Central memory CD4-positive, alpha-beta T cell (primary cell): ENCODE results near the gene ZNF133.
"Not testable (repeated sequence)": the region's sequence is repeated elsewhere in the genome, so short reads cannot be mapped to it uniquely, and the experiment has no call there.

Experiments
- DNase-seq: peaks from one replicate; pipeline ENCODE4 v3.0.0; 2022

Gene ZNF133

DNA sequence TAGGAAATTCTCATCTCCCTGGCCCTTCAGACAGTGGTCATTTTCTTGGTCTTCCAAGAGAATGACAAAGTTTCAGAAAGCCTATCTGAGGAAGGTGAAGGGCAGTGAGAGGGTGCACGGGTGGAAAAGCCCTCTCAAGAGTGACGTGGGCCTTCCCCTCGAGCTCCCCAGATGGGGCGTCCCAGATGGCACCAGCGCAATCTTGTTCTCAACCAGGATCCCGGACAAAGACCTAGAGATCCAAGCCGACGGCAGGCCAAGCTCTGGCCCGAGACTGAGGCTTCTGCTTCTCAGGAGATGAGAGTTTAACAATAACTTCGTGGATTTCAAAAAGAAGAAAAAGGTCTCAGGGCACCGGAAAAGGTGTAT lies 797 bp upstream of the ZNF133 start:
- DNase-seq: no peak

DNA sequence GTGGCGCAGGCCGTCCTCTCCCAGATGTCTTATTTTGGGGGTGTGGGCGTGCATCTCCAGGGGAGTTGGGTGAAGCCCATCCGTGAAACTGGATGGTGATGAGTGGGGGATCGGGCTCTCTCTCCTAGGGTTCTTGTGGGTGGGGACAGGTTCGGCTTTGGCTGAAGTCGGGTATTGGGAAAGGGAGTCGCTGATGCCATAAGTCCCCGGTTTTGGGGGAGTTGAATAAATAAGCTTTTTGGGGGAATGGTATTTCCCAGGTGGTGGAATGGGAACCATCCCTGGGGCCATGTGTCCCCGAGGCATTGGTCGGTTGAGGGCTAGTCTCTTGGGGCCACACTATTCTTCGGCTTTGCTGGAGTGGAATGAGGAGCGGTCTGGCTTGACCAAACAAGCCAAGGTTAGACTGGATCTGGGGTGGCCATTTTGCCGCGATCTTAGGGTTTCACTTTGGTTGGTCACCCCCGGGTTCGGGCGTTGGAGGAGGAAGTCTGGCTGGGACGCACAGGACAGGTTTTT lies 481 bp downstream of the ZNF133 start:
- DNase-seq: no peak

DNA sequence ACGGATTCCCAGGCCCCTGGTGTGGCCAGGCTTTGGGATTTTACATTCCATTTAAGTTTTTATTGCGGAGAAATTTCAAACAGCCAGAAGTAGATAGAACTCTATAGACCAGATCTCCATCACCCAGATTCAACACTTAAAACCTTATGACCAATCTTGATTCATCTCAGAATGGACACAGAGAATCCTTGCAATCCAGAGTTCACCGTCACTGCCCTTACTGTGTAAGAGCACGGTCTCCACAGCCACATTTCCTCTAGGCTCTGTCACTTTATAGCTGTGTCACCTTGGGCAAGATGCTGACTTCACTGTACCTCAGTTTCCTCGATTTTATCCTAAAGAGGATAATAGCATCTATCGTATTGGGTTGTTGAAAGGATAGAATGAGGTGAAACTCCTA lies 979 bp downstream of the ZNF133 start:
- DNase-seq: no peak

DNA sequence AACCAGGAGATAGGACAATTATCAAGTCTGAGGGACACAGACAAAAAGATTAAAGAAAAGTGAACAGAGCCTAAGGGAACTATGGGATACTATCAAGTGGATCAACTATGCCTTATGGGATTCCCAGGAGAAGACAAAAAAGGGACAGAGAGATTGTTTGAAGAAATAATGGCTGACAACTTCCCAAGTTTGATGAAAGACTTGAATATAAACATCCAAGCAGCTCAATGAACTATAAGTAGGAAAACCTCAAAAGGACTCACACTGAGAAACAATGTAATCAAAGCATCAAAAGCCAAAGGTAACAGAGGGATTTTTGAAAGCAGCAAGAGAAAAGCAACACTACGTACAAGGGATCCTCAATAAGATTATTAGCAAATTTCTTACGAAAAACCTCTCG lies 11.0 kb downstream of the ZNF133 start:
- DNase-seq: no peak

DNA sequence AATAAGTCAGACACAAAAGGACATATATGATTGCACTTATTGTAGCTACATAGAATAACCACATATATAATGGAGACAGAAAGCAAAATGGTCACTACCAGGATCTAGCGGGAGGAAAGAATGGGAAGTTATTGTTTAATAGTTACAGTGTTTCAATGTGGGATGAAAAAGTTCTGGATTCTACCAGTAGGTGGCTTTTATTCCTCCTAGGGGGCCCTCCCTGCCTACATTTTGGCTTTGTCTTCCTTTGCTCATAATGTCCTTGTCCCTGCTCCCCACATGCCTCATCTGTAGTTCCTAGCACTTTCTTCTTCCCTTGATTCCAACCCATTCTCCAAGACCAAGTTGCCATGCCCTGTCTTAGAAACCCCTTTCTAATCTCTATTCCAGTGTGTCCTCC lies 16.3 kb downstream of the ZNF133 start:
- DNase-seq: no peak

DNA sequence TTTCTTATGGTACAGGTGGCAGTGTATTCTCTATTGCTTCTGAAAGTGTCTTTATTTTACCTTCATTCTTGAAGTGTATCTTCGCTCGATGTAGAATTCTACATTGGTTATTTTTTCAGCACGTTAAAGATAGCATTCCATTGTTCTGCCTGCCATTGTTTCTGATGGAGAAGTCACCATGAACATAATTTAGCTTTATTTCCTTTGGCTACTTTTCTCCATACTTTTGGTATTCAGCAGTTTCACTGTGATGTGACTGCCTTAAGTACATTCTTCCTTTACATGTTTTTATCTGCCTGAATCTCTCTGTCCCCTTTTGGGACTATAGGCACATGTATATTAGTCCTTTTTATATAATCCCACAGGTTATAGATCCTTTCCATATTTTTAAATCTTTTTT lies 19.0 kb downstream of the ZNF133 start:
- DNase-seq: no peak

DNA sequence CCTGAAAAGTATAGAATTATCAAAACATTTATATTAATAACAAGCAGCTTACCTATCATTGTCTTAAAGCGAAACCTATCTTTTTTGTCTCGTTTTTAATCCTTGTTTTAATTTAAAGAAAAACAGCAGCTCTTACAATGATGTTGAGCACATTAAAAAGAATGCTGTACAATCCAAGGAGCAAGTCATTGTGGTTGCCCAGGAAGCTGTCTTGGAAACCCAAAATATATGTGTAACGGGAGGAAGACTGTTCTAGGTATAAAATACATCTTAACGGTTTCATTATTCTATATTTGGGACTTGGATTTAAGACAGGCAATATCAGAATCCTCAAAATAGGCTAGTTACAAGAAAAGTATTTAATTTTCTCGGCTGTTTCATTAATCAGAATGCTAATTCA lies 21.7 kb downstream of the ZNF133 start:
- DNase-seq: no peak

DNA sequence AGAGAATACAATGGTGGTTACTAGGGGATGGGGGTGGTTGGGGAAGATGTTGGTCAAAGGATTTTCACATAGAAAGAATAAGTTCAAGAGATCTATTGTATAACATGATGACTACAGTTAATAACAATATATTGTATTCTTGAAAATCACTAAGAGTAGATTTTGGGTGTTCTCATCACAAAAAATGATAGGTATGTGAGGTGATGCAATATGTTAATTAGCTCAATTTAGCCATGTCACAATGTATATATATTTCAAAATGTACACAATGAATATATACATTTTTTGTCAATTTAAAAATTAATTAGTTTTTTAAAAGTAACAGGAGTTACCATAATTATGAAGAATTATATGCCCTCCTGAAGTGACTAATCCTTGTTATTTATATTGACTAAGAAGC lies 22.3 kb downstream of the ZNF133 start:
- DNase-seq: no peak

DNA sequence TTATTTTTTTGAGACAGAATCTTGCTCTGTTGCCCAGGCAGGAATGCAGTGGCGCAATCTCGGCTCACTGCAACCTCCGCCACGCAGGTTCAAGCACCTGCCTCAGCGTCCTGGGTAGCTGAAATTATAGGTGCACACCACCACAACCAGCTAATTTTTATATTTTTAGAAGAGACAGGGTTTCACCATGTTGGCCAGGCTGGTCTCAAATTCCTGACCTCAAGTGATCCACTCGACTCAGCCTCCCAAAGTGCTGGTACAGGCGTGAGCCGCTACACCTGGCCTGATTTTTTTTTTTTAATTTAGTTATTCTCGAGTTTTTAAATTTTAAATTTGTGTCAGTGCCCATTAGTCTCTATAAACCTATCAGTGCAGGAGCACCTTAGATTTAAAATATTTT lies 24.4 kb downstream of the ZNF133 start:
- DNase-seq: no peak

DNA sequence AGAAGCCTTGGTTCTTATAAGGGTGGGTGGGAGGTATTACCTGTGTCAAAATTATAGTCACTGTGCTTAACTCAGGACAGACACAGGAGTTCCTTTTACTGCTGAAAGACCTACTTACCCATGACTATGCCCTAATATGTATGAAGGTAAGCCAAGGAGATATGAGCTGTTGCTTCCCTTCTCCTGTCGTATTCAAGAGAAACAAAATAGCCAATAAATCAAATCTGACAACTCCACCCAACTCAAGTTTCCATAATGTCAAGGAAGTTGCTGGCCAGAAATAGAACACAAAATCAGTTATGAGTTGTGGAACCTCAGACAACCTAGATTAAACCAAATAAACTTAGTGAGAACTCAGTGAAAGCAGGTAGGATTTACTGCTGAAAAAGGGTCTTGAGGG lies 25.1 kb downstream of the ZNF133 start:
- no peak for DNase-seq

DNA sequence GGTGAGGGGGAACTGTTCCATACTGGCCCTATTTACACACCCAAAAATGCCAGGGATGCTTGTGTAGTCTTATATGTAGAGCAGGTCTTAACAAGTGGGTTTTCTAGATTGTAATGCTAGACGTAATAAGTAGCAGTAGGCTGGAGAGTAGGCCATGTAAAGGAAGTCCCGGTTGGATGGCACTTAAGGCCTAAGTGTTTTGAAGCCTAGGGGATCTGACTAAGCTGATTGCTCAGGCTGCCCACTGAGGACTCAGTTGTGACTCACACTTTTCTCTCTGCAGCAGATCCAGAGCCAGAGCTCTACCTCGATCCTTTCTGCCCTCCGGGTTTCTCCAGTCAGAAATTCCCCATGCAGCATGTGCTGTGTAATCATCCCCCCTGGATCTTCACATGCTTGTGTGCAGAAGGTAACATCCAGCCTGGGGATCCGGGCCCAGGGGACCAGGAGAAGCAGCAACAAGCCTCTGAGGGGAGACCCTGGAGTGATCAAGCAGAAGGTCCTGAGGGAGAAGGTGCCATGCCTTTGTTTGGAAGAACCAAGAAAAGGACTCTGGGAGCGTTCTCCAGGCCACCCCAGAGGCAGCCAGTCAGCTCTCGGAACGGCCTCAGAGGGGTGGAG lies 26.6 kb downstream of the ZNF133 start:
- no peak for DNase-seq

DNA sequence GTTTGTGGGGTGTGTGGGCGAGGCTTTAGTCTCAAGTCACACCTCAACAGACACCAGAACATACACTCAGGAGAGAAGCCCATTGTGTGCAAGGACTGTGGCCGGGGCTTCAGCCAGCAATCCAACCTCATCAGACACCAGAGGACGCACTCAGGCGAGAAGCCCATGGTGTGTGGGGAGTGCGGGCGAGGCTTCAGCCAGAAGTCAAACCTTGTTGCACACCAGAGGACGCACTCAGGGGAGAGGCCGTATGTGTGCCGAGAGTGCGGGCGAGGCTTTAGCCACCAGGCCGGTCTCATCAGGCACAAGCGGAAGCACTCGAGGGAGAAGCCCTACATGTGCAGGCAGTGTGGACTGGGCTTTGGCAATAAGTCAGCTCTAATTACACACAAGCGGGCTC lies 27.8 kb downstream of the ZNF133 start:
- no peak for DNase-seq

DNA sequence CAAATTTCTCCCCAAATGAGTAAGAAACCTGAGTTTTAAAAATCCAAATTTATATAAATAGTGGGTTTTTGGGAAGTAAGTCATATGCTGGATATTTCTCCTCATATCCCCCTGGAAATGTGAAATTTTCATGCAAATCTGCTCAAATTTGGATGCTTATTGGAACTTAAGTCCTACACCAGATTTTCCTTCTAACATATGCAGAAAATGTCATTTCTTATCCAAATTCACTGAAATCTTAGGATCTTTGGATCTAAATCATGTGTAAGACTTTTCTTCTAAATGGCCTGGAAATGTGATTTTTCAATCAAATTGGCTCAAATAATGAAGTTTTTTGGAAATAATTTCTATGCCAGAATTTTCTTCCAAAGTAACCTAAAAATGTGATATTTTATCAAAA lies 33.0 kb downstream of the ZNF133 start:
- no peak for DNase-seq

DNA sequence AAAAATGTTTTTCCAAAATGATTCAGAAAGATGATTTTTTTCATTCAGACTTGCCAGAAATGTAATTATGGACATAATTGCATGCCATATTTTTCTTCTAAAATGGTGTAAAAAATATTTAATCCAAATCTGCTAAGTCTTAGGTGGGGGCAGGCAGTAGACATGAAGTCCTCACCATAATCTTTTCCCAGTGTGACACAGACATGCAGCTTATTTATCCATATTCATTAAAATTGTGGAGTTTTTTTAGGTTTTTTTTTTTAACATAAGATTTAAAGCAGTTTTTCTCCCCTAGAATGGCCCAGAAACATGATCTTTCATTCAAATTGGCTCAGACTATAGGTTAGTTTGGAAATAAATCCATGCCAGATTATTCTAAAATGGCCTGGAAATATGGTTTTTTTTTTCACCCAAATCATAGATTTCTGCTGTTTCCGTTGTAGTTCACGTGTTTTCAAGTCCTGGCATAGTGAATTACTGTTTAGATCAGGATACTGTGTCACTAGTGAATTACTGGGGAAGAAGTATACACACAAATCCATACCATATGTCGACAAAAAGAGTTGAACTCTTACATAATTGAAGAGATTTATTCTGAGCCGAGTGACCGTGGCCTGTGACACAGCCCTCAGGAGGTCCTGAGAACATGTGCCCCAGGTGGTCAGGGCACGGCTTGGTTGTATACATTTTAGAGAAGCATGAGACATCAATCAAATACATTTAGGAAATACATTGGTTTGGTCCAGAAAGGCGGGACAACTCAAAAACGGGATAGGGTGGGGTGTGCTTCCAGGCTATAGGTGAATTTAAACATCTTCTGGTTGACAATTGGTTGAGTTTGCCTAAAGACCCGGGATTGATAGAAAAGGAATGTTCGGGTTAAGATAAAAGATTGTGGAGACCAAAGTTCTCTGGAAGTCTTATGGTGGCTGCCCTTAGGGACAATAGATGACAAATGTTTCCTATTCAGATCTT lies 33.9 kb downstream of the ZNF133 start:
- DNase-seq: no peak

DNA sequence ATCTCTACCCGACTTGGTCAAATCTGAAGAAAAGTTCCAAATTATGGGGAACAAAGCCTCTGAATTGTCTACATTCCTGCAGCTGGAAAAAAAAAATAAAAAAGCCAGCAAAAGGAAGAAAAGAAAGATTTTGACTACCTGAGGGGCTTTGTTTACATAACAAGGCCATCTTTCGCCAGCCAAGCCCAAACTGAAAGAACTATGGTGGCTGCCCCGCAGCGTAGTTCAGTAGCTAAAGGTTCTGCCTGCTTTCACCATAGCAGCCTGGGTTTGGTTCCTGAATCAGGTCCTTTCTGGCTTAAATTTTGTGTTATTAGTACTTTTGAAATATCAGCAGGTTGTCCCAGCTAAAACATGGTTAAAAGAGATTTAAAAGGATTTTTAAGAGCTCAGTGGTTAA lies 35.4 kb downstream of the ZNF133 start:
- no peak for DNase-seq

DNA sequence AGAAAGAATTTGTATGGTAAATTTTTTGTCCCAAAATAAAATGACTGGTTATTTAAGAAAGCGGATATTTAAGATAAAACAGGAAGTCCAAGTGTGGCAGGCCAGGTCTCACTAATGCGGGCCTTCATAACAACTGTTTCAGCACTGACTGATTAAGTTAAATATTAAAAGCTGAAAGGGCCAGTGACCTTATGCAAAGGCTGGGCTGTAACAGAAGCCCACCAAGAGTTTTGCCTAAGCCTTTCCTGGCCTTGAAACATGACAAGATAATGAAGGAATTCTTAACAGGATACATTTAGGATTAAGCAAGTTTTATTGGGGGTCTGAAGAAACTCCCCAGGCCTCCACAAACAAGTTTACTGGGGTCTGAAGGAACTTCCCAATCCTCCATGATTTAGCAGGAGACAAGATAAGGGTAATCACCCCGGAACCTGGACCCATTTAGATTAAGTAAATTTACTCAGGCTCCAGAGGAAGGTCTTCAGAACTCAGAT lies 36.3 kb downstream of the ZNF133 start:
- DNase-seq: no peak

DNA sequence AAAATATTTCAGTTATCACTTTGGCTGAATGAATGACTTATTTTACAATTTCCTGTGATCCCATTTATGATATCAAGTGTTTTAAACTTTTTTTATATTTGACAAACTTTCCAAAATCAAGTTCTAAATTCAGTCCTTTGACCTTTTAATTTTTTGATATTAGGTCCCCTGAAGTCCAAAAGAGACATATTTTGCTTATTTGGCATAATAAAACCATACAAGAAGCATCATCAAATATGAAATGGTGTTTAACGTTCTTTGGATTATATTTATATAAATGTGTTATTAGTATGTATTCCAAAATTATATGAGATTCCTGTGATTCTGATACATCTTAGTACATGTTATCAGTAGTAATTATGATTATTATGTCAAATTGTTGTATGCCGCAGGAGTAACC lies 38.7 kb downstream of the ZNF133 start:
- DNase-seq: no peak

DNA sequence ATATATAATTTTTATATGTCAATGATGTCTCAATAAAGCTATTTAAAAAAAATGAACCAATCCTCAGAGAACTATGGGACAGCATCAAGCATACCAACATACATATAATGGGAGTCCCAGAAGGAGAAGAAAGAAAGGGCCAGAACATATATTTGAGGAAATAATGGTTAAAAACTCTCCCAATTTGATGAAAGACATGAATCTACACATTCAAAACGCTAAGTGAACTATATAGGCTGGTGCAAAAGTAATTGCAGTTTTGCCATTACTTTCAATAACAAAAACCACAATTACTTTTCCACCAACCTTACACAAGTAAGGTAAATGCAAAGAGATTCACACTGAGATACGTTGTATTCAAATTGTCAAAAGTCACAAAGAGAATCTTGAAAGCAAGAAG lies 43.4 kb downstream of the ZNF133 start:
- no peak for DNase-seq

DNA sequence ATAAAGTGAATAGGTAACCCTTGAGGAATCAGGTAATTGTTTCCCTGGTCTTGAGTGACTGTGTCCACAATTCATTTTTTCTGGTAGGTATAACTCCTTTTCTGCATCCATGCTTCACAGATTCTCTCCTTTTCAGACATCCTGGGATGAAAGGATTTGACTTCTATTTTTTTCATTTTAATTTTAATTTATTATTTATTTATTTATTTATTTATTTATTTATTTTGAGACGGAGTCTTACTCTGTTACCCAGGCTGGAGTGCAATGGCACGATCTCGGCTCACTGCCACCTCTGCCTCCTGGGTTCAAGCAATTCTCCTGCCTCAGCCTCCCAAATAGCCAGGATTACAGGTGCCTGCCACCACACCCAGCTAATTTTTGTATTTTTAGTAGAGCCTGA lies 61.4 kb downstream of the ZNF133 start:
- DNase-seq: not testable (repeated sequence)

DNA sequence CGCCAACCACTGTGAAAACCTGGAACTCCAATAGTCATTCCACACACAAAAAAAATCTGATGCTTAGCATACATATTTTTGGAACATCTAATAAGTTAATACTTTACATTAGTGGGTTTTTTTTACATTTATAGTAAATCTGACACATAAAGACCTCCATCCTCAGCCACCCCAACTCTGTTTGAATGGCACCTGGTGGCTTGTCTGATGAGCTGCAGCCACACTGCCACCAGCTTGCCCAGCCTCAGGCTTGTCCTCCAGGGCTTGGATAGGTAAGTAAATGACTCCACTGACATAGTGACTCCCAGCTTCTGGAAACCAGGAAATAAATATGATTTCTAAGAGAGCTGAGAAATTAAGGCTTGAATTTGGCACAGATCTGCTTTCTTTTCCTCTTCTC lies 71.5 kb downstream of the ZNF133 start:
- DNase-seq: no peak

DNA sequence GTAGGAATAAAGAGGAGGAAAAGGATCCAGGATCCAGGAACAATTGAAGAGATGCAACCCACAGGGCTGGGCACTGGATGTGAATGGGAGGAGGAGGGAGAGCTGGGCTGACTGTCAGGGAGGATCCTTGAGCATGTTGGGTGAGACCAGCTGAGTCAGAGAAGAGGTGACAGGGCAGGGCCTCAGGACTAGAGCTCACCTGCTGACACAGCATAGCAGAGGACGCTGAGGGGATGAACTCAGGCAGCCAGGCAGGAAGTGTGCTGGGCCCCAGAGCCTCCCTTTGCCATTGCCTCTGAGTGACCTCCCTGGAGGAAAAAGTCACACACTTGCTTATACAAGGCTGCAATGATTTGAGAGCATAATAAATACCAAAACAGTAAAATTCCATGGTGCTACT lies 72.3 kb downstream of the ZNF133 start:
- DNase-seq: no peak

DNA sequence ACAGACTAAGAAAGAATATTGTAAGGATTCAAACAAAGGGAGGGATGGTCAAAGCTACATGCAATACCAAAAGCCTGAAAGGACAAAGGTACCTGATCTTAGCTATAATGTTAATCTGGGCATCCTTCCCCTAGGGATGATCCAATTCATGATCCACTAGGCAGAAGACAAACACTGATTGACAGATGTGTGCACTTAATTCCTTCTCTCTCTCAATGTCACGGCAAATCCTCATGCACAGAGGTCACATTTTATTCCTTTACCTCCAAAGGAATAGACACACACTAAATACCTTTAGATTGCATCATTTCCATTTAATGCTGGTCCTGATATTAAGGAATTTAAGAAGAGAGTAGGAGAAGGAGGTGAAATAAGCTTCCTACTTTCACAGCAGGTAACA lies 73.4 kb downstream of the ZNF133 start:
- DNase-seq: no peak

DNA sequence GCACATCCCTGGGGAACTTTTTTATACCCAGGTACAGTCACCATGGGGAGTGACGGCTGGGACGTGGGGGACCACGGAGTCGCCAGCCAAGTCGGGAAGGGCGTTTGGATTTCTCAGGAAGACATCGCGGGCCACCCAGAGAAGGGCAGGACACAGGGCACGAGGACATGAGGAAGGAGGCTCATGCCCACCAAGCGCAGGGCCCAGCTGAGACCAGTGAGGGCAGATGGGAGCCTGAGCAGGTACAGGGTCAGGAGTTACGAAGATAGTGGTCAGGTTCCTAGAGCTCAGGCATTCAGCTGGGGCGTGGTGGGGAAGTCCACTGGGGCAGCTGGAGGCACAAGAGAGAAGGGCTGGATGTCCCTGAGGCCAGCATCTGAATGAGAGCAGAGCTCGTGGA lies 74.6 kb downstream of the ZNF133 start:
- no peak for DNase-seq

DNA sequence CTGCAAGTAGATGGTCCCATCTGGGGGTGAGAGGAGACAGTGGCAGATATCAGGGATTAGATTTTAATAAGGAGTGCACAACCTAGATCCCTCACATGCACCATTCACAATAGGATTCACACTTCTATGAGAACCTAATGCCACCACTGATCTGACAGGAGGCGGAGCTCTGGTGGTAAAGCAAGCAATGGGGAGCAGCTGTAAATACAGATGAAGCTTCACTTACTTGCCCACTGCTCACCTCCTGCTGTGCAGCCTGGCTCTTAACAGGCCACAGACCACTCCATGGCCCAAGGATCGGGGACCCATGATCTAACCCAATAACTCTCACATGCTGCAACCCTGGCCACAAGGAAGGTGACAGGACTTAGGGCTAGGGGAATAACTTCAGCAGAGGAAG lies 75.4 kb downstream of the ZNF133 start:
- DNase-seq: no peak
